Activated T-cell treated with anti-CD3 and anti-CD28 coated beads for 24 hours (primary cell): ENCODE results near the gene KAT6B.

Source experiments
- DNase-seq: peaks from one replicate; pipeline ENCODE4 v3.0.0-alpha.2; 2020; ENCODE audit warnings: low read depth

KAT6B gene

GRCh38 chr10:74988832-74989561 is 162.6 kb downstream of the KAT6B start:
- no peak for DNase-seq

- no peak for DNase-seq
Measured at GRCh38 chr10:74991435-74991834, 165.0 kb downstream of the KAT6B start.

- no peak for DNase-seq
Measured at GRCh38 chr10:74992068-74992467, 165.7 kb downstream of the KAT6B start.

- no peak for DNase-seq
Measured at GRCh38 chr10:74993649-74994048, 167.2 kb downstream of the KAT6B start.

GRCh38 chr10:74994854-74995253 is 168.5 kb downstream of the KAT6B start:
- no peak for DNase-seq

GRCh38 chr10:74995806-74996205 is 169.4 kb downstream of the KAT6B start:
- DNase-seq, result no peak

GRCh38 chr10:74997163-74997562 is 170.8 kb downstream of the KAT6B start:
- no peak for DNase-seq

GRCh38 chr10:75000748-75001321 is 174.4 kb downstream of the KAT6B start:
- DNase-seq, result no peak

GRCh38 chr10:75001715-75002350 is 175.4 kb downstream of the KAT6B start:
- DNase-seq, result no peak

GRCh38 chr10:75002351-75002725 is 175.9 kb downstream of the KAT6B start:
- no peak for DNase-seq

GRCh38 chr10:75002967-75003594 is 176.7 kb downstream of the KAT6B start:
- no peak for DNase-seq

GRCh38 chr10:75003891-75004290 is 177.5 kb downstream of the KAT6B start:
- DNase-seq, result no peak

- no peak for DNase-seq
Measured at GRCh38 chr10:75007646-75008045, 181.2 kb downstream of the KAT6B start.

- no peak for DNase-seq
Measured at GRCh38 chr10:75008952-75009351, 182.6 kb downstream of the KAT6B start.

- no peak for DNase-seq
Measured at GRCh38 chr10:75009426-75009825, 183.0 kb downstream of the KAT6B start.

- DNase-seq, result no peak
Measured at GRCh38 chr10:75010373-75010772, 184.0 kb downstream of the KAT6B start.

GRCh38 chr10:75011221-75011620 is 184.8 kb downstream of the KAT6B start:
- no peak for DNase-seq

- no peak for DNase-seq
Measured at GRCh38 chr10:75012471-75012870, 186.1 kb downstream of the KAT6B start.

GRCh38 chr10:75013007-75013406 is 186.6 kb downstream of the KAT6B start:
- DNase-seq, result no peak

- no peak for DNase-seq
Measured at GRCh38 chr10:75013522-75013921, 187.1 kb downstream of the KAT6B start.

GRCh38 chr10:75014516-75015230 is 188.3 kb downstream of the KAT6B start:
- DNase-seq, result no peak

GRCh38 chr10:75015442-75015841 is 189.0 kb downstream of the KAT6B start:
- no peak for DNase-seq
